ENCODE data around the gene CAPG.

Gene CAPG

DNA sequence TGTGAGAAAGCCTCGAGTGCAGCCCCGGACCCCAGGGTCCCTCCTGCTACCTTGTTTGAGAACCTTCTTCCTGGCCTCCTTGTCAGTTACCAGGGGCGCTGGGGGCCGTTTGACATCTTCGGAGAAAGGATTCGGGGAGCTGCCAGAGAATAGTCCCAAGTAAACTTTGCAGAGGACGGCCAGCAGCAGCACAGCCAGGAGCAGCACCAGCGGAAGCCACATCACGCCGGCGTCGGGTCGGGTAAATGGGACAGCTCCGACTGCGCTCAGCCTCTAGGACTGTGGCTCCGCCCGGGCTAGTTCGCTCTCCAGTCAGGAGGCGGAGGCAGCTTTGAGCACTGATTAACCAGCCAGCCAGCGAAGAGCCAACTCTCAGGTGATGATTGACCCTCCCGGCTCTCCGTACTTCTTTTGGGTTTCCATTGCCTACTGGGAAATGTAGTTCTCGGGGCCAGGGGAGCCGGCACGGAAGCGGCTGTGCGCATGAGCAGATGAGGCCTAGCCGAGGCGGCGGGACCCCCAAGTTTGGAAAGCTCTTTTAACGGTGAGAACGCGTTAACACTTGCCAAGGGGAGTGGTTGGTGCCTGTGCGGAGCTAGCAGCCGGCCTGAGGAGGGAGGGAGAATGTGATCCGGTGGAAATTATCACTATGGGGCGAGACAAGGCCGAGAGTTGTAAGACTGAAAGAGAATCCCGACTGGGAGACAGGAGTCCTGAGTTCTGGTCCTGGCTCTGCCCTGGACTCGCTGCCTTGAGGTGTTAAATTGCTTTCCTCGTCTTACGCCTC, 55.7 kb downstream of the CAPG start, which contains the start of the genes ELMOD3 and RETSAT:
ELMOD3 (plus strand) TSS at position 484 of the 787 bp plus-strand sequence. CDS start 2,430 bp downstream, outside the sequence.
RETSAT (minus strand) TSS at position 243 of the 787 bp plus-strand sequence; CDS start at position 222, 21 bp downstream.
- DNase-seq = peak; percentile 100

DNA sequence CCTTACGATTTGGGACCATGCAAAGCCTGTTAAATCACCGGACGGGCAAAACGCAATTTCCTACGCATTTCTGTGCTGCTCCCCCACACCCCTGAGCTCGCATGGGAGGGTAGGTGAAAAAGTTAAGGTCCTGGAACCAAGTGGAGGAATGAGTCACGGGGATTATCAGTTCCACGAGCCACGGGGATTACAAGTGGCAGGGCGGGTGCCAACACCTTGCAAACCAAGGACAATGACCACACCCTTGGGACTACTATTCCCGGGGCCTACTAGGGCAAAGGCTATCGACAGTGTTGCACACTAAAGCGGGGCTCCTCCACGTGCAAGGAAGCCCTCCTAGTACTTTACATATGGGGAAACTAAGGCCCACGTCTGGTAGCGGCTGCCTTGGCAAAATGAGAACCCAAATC, 56.3 kb downstream of the CAPG start:
- DNase-seq = peak; percentile 4

DNA sequence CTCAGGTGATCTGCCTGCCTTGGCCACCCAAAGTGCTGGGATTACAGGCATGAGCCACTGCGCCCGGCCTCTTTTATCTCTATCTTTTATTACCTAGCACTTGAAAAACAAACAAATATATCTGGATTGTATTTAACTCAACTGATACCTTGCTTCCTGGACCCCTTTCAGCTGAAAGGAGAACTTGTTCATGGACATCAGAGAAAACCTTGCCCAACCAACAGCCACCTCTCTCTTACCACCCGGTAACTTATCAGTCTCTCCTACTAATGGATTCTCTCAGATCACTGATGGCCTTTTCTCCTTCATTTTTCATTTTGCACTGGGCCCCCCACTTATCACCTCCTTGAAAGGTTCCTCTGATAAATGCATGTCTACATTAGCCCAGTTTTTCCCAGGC, 62.6 kb downstream of the CAPG start:
- no peak for DNase-seq
